ENCODE measurements around the gene KIAA1614.

DNA sequence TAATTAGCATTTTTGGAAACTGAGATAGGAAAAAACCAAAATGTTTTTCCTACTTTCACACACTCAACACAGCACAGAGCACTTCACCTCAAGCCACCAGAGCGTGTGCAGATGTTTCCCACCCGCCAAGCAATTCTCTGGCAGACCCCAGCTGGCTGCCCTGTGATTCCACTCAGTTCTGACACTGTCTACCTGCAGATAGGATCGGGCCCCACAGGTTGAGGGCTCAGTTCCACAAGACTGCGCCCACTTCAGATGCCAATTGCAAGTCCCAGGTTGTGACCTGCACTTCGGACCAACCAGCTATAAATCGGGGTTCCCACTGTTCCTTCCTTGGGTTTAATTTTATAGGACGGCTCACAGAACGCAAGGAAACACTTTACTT is 9.9 kb downstream of the KIAA1614 start:
- TF ChIP-seq, protein P1, sequence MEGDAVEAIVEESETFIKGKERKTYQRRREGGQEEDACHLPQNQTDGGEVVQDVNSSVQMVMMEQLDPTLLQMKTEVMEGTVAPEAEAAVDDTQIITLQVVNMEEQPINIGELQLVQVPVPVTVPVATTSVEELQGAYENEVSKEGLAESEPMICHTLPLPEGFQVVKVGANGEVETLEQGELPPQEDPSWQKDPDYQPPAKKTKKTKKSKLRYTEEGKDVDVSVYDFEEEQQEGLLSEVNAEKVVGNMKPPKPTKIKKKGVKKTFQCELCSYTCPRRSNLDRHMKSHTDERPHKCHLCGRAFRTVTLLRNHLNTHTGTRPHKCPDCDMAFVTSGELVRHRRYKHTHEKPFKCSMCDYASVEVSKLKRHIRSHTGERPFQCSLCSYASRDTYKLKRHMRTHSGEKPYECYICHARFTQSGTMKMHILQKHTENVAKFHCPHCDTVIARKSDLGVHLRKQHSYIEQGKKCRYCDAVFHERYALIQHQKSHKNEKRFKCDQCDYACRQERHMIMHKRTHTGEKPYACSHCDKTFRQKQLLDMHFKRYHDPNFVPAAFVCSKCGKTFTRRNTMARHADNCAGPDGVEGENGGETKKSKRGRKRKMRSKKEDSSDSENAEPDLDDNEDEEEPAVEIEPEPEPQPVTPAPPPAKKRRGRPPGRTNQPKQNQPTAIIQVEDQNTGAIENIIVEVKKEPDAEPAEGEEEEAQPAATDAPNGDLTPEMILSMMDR (conservative IDR thresholded peaks at IDR 0.05), result no peak
- no peak for TF ChIP-seq ZFX (IDR thresholded peaks at IDR 0.05)
